CD4-positive, alpha-beta T cell (primary cell): Measurements from ENCODE around the gene TCAF1. TPM values are rescaled to one million over a fixed set of nuclear protein-coding genes. Genes with fewer than 3 reads are reported as not detected.

Experiments
- ATAC-seq: fragments of 200-7000 bp; cut with Tn5 transposase; one replicate; pipeline ENCODE4 v1.10.0; 2022; ENCODE audit warnings: mild to moderate bottlenecking; ENCODE audit not compliant: poor library complexity
- CTCF ChIA-PET: fragments of 350-600 bp; sonication (Branson Sonifier 250); formaldehyde crosslinking; loops from one replicate; lab custom pipeline; 2021; ENCODE audit warnings: antibody characterized with exemption, inconsistent platforms; lab: Charles Lee
- POLR2A ChIA-PET: fragments of 350-600 bp; sonication (Branson Sonifier 250); formaldehyde crosslinking; loops from one replicate; lab custom pipeline; 2021; ENCODE audit warnings: antibody characterized with exemption, inconsistent platforms; lab: Charles Lee
- DNase-seq, 14 experiments: peaks; one replicate each; pipeline ENCODE4 v3.0.0-alpha.2; 2013 to 2020; ENCODE audit warnings: mixed read lengths in 2 of 14
- H3K27ac ChIP-seq, 2 donors: one replicate each; pipeline versions ENCODE4 v1.5.1 to v1.7.0; 2013; ENCODE audit warnings: low read length in 2 of 2, low read depth in 1 of 2, mild to moderate bottlenecking in 1 of 2
- H3K27me3 ChIP-seq, 2 experiments: 1 replicate in 1 of 2; 2 replicates in 1 of 2; pipeline versions ENCODE4 v1.6.1 to v1.7.0; 2013; ENCODE audit warnings: low read length in 2 of 2, control low read depth in 1 of 2, mild to moderate bottlenecking in 1 of 2, moderate library complexity in 1 of 2; ENCODE audit not compliant: insufficient read depth in 2 of 2, control insufficient read depth in 1 of 2
- H3K36me3 ChIP-seq: one replicate; pipeline ENCODE4 v1.6.1; 2013; ENCODE audit warnings: low read length, control low read depth; ENCODE audit not compliant: insufficient read depth
- H3K4me1 ChIP-seq: one replicate; pipeline ENCODE4 v1.6.1; 2013; ENCODE audit warnings: low read length, control low read depth; ENCODE audit not compliant: insufficient read depth
- H3K4me3 ChIP-seq: one replicate; pipeline ENCODE4 v1.5.1; 2013; ENCODE audit warnings: mild to moderate bottlenecking, low read length, moderate library complexity
- H3K9me3 ChIP-seq, 2 experiments: 1 replicate in 1 of 2; 2 replicates in 1 of 2; pipeline versions ENCODE4 v1.6.1 to v1.7.0; 2013; ENCODE audit warnings: low read length in 2 of 2, mild to moderate bottlenecking in 2 of 2, control low read depth in 1 of 2, moderate library complexity in 1 of 2; ENCODE audit not compliant: control insufficient read depth in 1 of 2, insufficient read depth in 1 of 2
- H3K27ac Mint-ChIP-seq: one replicate; pipeline ENCODE4 v1.8.0; 2020; ENCODE audit warnings: mixed read lengths
- H3K27me3 Mint-ChIP-seq: one replicate; pipeline ENCODE4 v1.8.0; 2021; ENCODE audit warnings: mixed read lengths
- H3K36me3 Mint-ChIP-seq: one replicate; pipeline ENCODE4 v1.8.0; 2021; ENCODE audit warnings: low read depth, mixed read lengths
- H3K4me1 Mint-ChIP-seq: one replicate; pipeline ENCODE4 v1.8.0; 2021; ENCODE audit warnings: low read depth, mixed read lengths
- H3K4me3 Mint-ChIP-seq: one replicate; pipeline ENCODE4 v1.8.0; 2020; ENCODE audit warnings: mild to moderate bottlenecking, mixed read lengths
- H3K9me3 Mint-ChIP-seq: one replicate; pipeline ENCODE4 v1.8.0; 2020; ENCODE audit warnings: mixed read lengths
- intact Hi-C, 2 experiments: fragments of 100-400 bp; cut with DNase I in 1 of 2; cut with micrococcal nuclease in 1 of 2; formaldehyde crosslinking; loops; one replicate each; pipeline versions ENCODE4 v1.15.1 to v1.9.0; 2023 to 2025; cut with DNase I, micrococcal nuclease
- total RNA-seq, 174 experiments: library from RNA in 2 of 174; stranded (reverse) in 2 of 174; gene quantifications; one replicate each; pipeline ENCODE4 v1.2.3 and lab custom pipeline; 2021 to 2026
- TF ChIP-seq, protein P1 (sequence below): fragments of 200-600 bp; IDR thresholded peaks from one replicate; pipeline ENCODE4 v1.8.0; 2022; ENCODE audit warnings: antibody characterized with exemption, mild to moderate bottlenecking

The TCAF1 gene
- total RNA-seq, 2 experiments from 2014 or later = 7.7 to 8.6 TPM

DNA sequence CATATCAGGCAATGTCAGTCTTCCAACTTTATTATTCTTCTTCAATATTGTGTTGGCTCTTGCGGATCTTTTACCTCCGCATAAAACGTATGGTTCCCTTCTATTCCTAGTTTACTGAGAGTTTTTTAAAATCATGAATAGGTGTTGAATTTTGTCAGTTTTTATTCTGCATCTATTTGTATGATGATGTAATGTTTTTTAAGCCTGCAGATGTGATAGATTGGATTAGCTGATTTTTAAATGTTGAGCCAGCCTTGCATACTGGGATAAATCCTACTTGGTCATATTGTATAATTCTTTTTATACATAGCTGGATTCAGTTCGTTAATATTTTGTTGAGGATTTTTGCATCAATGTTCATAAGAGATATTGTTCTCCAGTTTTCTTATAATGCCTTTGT, 43.4 kb upstream of the TCAF1 start:
- Mint-ChIP-seq H3K4me1 (no peaks in the 10 kb centered on the region), H3K4me3 (no peak overlapping the region), H3K36me3 (no peaks in the 10 kb centered on the region), H3K27ac (no peak overlapping the region), H3K9me3 (no peaks in the 10 kb centered on the region), H3K27me3 (peaks cover 58% of the 10 kb centered on the region)
- TF ChIP-seq, protein P1, sequence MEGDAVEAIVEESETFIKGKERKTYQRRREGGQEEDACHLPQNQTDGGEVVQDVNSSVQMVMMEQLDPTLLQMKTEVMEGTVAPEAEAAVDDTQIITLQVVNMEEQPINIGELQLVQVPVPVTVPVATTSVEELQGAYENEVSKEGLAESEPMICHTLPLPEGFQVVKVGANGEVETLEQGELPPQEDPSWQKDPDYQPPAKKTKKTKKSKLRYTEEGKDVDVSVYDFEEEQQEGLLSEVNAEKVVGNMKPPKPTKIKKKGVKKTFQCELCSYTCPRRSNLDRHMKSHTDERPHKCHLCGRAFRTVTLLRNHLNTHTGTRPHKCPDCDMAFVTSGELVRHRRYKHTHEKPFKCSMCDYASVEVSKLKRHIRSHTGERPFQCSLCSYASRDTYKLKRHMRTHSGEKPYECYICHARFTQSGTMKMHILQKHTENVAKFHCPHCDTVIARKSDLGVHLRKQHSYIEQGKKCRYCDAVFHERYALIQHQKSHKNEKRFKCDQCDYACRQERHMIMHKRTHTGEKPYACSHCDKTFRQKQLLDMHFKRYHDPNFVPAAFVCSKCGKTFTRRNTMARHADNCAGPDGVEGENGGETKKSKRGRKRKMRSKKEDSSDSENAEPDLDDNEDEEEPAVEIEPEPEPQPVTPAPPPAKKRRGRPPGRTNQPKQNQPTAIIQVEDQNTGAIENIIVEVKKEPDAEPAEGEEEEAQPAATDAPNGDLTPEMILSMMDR = no peak
- H3K4me3 ChIP-seq = no peak overlapping the region
- no peak overlapping the region for H3K27ac ChIP-seq
- H3K27me3 ChIP-seq = no peaks in the 10 kb centered on the region
- intact Hi-C loops = loop anchor here in 1 of 2 experiments (10.0 kb wide), 1 partner anchor 149 kb away; no protein-coding TSS in a partner anchor
- ChIA-PET CTCF (no interaction called here), POLR2A (no interaction called here)
- no peaks in the 10 kb centered on the region for H3K4me1 ChIP-seq
- H3K9me3 ChIP-seq = peaks cover 0 to 1% of the 10 kb centered on the region in 2 experiments
- no peak for ATAC-seq
- no peak for DNase-seq
- H3K36me3 ChIP-seq = no peaks in the 10 kb centered on the region

DNA sequence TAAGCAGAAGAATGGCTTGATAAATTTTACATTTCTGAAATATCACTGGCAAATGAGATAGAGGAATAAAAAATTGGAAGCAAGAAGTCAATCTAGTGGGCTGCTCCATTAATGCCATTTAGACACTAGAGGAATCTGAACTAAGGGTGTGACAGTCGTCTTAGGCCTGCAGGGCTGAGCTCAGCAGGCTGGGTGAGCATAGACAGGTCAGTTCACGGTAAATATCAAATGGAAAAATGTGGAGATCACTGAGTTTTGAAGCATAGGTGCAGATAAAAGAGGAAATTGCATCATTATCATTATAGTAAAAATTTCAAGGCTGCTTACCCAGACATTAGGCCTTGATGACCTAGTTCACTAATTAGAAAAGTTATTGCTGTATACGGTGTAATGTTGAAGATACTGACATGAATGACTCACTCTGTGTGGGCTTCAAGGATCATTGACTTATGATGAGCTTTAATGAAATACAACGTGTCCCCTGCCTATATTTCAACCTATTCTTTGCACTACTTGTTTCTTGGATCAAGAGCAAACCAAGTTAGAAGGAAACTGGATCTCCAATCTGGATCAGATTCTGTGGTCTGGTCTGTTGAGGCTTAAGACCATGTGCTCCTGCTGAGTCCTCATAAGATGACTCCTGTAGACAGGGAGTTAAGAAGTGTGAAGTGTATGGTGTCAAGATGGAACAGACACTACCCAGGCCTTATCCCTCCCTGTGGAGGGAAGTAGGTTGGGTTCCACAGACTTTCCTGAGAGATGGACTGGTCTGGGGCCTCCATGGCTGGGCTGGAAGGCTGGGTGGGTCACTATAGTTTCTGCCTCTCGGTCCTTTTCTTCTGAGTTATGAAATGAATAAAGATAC, 36.6 kb upstream of the TCAF1 start:
- POLR2A ChIA-PET = no interaction called here

DNA sequence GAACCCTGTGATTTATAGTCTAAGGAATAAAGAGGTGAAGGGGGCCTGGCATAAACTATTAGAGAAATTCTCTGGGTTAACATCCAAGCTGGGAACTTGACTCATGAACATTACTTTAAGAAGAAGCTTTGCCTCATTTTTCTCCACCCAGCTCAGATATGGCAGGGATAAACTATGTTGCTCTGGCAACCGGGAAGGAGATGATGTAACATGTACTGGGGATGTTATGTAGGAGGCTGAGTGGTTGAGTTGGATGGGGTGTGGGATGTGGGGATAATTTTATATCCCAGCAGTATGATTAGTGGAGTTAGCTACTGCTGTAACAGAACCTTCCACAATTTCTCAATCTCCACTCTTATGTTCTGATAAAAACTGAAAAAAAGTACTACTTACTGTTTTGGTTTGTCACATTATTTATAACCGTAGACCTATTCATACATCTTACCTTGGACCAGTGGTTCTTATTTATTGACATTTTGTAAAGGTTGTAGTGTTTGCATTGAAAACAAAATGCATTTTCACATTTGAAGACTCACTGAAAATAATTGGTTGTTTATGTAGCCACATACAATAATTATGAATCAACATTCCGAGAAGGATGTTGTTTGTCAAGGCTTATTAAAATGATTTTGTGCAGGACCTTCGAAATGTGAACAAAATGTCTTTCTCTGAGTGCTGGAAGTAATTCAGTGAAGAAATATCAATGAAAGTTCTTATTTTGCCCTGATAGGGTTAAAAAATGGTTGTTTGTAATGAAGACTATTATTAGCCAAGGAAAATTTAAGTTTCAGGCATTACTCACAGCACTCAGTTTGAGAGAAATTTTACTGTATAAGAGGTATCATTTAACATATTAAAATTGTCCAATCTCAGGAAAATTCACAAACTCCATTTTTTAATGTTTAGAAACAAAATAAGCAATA, 34.4 kb upstream of the TCAF1 start:
- H3K4me3 ChIP-seq = no peak overlapping the region
- no peaks in the 10 kb centered on the region for H3K36me3 ChIP-seq
- Mint-ChIP-seq H3K9me3 (no peaks in the 10 kb centered on the region), H3K27ac (no peak overlapping the region), H3K27me3 (no peaks in the 10 kb centered on the region), H3K36me3 (no peaks in the 10 kb centered on the region), H3K4me3 (no peak overlapping the region), H3K4me1 (no peaks in the 10 kb centered on the region)
- H3K4me1 ChIP-seq = no peaks in the 10 kb centered on the region
- intact Hi-C loops = no loop called here
- TF ChIP-seq, protein P1 = no peak
- ATAC-seq (no peak), DNase-seq (no peak)
- peaks cover 5 to 6% of the 10 kb centered on the region in 2 experiments for H3K9me3 ChIP-seq
- POLR2A ChIA-PET = no interaction called here
- peaks cover 0 to 8% of the 10 kb centered on the region in 2 experiments for H3K27me3 ChIP-seq
- CTCF ChIA-PET = no interaction called here
- no peak overlapping the region for H3K27ac ChIP-seq

More for the DNA sequence above, 36.6 kb upstream of the TCAF1 start:
- H3K9me3 Mint-ChIP-seq = no peaks in the 10 kb centered on the region
- H3K4me1 ChIP-seq = no peaks in the 10 kb centered on the region
- H3K36me3 Mint-ChIP-seq = no peaks in the 10 kb centered on the region
- peaks cover 16% of the 10 kb centered on the region for H3K27me3 Mint-ChIP-seq
- CTCF ChIA-PET = no interaction called here
- intact Hi-C loops = no loop called here
- TF ChIP-seq, protein P1 = no peak
- H3K27ac Mint-ChIP-seq = no peak overlapping the region
- no peaks in the 10 kb centered on the region for H3K4me1 Mint-ChIP-seq
- no peaks in the 10 kb centered on the region for H3K36me3 ChIP-seq
- no peak overlapping the region for H3K27ac ChIP-seq
- ATAC-seq (no peak), DNase-seq (no peak)
- H3K27me3 ChIP-seq = peaks cover 0 to 8% of the 10 kb centered on the region in 2 experiments
- no peak overlapping the region for H3K4me3 Mint-ChIP-seq
- no peak overlapping the region for H3K4me3 ChIP-seq
- peaks cover 1 to 4% of the 10 kb centered on the region in 2 experiments for H3K9me3 ChIP-seq
